Hematopoietic multipotent progenitor cell (in vitro differentiated cells): Measurements from ENCODE around the gene POLD1. TPM values are rescaled to one million over a fixed set of nuclear protein-coding genes. Genes with fewer than 3 reads are reported as not detected.
"Not testable (repeated sequence)": the region's sequence is repeated elsewhere in the genome, so short reads cannot be mapped to it uniquely, and the experiment has no call there.

Source experiments
- DNase-seq, 3 donors: peaks; one replicate each; pipeline ENCODE4 v3.0.0-alpha.2; 2011 to 2015; ENCODE audit warnings: low read depth in 2 of 3, low spot score in 2 of 3
- total RNA-seq: library from RNA; depleted of rRNA; stranded (reverse); fragments of >200 nt; gene quantifications from one replicate; pipeline ENCODE4 v1.2.3, GENCODE V29; 2012

POLD1 gene
- total RNA-seq, 1 donor = 85.6 TPM

- DNase-seq = not testable (repeated sequence)
Measured at GRCh38 chr19:50390295-50390694, 6.1 kb downstream of the POLD1 start.

- not testable (repeated sequence) for DNase-seq
Measured at GRCh38 chr19:50390952-50391351, 6.8 kb downstream of the POLD1 start.

GRCh38 chr19:50392759-50393158, 8.6 kb downstream of the POLD1 start:
- DNase-seq = no peak

GRCh38 chr19:50393589-50393988, 9.4 kb downstream of the POLD1 start:
- DNase-seq = no peak

GRCh38 chr19:50394017-50394416, 9.9 kb downstream of the POLD1 start:
- DNase-seq = no peak

GRCh38 chr19:50398675-50399367, 14.7 kb downstream of the POLD1 start:
- no peak for DNase-seq

GRCh38 chr19:50399368-50399745, 15.2 kb downstream of the POLD1 start:
- no peak for DNase-seq

- DNase-seq = no peak
Measured at GRCh38 chr19:50401605-50402450, 17.7 kb downstream of the POLD1 start.

- DNase-seq = no peak
Measured at GRCh38 chr19:50402544-50403301, 18.6 kb downstream of the POLD1 start.

- DNase-seq = no peak
Measured at GRCh38 chr19:50406156-50406820, 22.1 kb downstream of the POLD1 start.

- DNase-seq = no peak
Measured at GRCh38 chr19:50406829-50407228, 22.7 kb downstream of the POLD1 start.

GRCh38 chr19:50409347-50409746, 25.2 kb downstream of the POLD1 start:
- DNase-seq = no peak

- no peak for DNase-seq
Measured at GRCh38 chr19:50410109-50410508, 26.0 kb downstream of the POLD1 start.

- DNase-seq = no peak
Measured at GRCh38 chr19:50412419-50412818, 28.3 kb downstream of the POLD1 start.

GRCh38 chr19:50413096-50413495, 28.9 kb downstream of the POLD1 start:
- no peak for DNase-seq

- DNase-seq = no peak
Measured at GRCh38 chr19:50413531-50413930, 29.4 kb downstream of the POLD1 start.

- DNase-seq = peak; percentile 37 to 85 (median 81)
Measured at GRCh38 chr19:50414864-50415660, 30.9 kb downstream of the POLD1 start.

GRCh38 chr19:50415661-50416033, 31.5 kb downstream of the POLD1 start:
- DNase-seq = peak in 2 of 3 donors; percentile 86 to 89

GRCh38 chr19:50416034-50416977, 32.2 kb downstream of the POLD1 start:
- no peak for DNase-seq
